Muscle of back (tissue), 13 donors: ENCODE measurements around the gene NXN. TPM values are rescaled to one million over a fixed set of nuclear protein-coding genes. Genes with fewer than 3 reads are reported as not detected.

Experiments used
- DNase-seq, 3 donors: peaks; one replicate each; pipeline versions ENCODE4 v3.0.0 to v3.0.0-alpha.2; 2013
- long read RNA-seq, 9 donors: transcript quantifications; one replicate each; lab custom pipeline, GENCODE V29; 2026
- polyA plus RNA-seq, 10 donors: library from polyadenylated mRNA; unstranded; fragments of 120-200 nt; gene quantifications; one replicate each; pipeline ENCODE4 v1.2.1, GENCODE V29; 2013; ENCODE audit not compliant: insufficient read length in 10 of 10

The NXN gene
- polyA plus RNA-seq: 10 to 100 TPM; 43.5 to 70.1 (median 53.4) TPM
- long read RNA-seq, donor 1, transcript NXN-201 (8 exons, 3,036 nt): major isoform, 14 of 18 reads
- long read RNA-seq, donor 1, partial matches to known transcripts: 0 of 18 reads
- long read RNA-seq, donor 1, other reads (novel, unspliced or antisense): 0 of 18 reads
- long read RNA-seq, donor 2, transcript NXN-201 (8 exons, 3,036 nt): major isoform, 10 of 12 reads
- long read RNA-seq, donor 2, partial matches to known transcripts: 0 of 12 reads
- long read RNA-seq, donor 2, other reads (novel, unspliced or antisense): 0 of 12 reads
- long read RNA-seq, donor 3: 0 reads
- long read RNA-seq, donor 4, transcript NXN-201 (8 exons, 3,036 nt): major isoform, 12 of 13 reads
- long read RNA-seq, donor 4, partial matches to known transcripts: 0 of 13 reads
- long read RNA-seq, donor 4, other reads (novel, unspliced or antisense): 0 of 13 reads
- long read RNA-seq, donor 5, transcript NXN-201 (8 exons, 3,036 nt): major isoform, 12 of 16 reads
- long read RNA-seq, donor 5, partial matches to known transcripts: 0 of 16 reads
- long read RNA-seq, donor 5, other reads (novel, unspliced or antisense): 0 of 16 reads
- long read RNA-seq, donor 6, transcript NXN-201 (8 exons, 3,036 nt): major isoform, 15 of 17 reads
- long read RNA-seq, donor 6, partial matches to known transcripts: 0 of 17 reads
- long read RNA-seq, donor 6, other reads (novel, unspliced or antisense): 0 of 17 reads
- long read RNA-seq, donor 7, transcript NXN-201 (8 exons, 3,036 nt): major isoform, 7 of 7 reads
- long read RNA-seq, donor 7, partial matches to known transcripts: 0 of 7 reads
- long read RNA-seq, donor 7, other reads (novel, unspliced or antisense): 0 of 7 reads
- long read RNA-seq, donor 8, transcript NXN-201 (8 exons, 3,036 nt): major isoform, 6 of 7 reads
- long read RNA-seq, donor 8, partial matches to known transcripts: 0 of 7 reads
- long read RNA-seq, donor 8, other reads (novel, unspliced or antisense): 0 of 7 reads
- long read RNA-seq, donor 9, partial matches to known transcripts: 0 of 4 reads
- long read RNA-seq, donor 9, other reads (novel, unspliced or antisense): 0 of 4 reads

DNA sequence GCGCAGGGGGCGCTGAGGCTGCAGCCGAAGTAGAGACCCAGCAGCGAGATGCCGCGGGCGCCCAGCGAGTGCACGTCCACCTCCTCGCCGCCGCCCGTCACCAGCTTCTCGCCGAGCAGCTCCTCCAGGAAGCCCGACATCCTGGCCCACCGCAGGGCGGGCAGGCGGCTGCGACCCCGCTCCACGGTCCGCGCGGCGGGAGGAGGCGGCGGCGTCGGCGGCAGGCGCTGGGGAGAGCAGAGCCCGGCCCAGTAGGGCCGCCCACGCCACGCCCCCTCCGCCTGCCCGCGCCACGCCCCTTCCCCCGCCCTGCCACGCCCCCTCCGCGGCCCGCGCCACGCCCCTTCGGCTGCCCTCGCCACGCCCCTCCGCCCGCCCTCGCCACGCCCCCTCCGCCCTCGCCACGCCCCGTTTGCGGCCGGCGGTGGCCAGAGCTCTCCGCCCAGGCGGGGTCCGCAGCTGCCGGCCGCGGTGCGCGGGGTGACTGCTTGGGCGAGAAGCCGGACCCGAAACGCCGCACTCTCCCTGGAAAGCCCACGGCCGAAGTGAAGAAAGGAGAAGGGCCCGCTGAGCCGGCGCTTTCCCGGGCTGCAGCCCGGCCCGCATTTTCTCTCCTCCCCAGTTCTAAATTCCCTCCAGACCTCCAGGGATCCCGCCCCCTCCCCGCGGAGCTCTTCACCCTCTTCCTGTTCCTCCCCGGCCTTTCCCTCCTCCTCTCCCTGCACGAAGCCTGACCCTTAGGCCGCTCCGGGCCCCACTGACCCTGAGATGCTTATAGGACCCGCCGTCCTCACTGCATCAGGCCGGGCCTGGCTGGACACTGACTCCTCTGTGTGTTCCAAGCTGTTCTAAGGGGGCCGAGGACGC, at the start of gene NXN:
Gene NXN, minus strand, starts transcription at position 238 of the 867 bp plus-strand sequence.
- peak; percentile 79 to 96 (median 87) for DNase-seq

DNA sequence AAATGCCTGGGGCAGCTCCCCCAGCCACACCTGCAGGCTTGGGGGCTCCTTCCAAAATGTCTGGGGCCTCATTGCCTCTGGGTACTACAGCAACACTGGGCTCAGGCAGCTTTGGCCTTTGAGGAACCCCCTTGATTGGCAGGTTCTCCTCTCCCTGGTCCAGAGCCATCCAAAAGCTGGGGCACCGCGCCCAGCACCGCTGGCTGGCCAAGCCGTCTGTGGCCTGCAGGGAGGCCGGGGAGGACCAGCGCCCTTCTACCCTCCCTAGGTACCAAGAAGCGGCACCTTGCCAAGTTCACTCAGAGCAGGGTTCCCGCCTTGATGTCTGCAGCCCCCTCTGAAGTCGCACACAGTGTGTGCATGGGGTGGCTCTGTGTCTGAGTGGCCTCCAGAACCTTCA, 47.5 kb upstream of the NXN start:
- DNase-seq: no peak

DNA sequence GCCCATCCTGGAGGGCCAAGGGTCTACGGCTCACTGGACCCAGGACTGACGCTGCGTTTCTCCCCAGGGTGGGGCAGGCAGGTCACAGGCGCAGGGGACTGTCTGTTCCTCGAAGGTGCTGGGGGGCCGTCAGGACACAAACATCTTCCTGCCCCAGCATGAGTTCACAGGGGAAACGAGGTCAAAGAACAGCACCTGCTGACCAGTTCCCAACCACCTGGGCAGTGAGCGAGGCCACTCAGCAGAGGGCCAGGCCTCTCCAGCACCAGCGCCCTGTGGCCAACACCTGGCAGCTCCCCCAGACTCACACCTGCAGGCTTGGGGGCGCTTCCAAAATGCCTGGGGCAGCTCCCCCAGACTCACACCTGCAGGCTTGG, 47.0 kb upstream of the NXN start:
- DNase-seq: no peak

DNA sequence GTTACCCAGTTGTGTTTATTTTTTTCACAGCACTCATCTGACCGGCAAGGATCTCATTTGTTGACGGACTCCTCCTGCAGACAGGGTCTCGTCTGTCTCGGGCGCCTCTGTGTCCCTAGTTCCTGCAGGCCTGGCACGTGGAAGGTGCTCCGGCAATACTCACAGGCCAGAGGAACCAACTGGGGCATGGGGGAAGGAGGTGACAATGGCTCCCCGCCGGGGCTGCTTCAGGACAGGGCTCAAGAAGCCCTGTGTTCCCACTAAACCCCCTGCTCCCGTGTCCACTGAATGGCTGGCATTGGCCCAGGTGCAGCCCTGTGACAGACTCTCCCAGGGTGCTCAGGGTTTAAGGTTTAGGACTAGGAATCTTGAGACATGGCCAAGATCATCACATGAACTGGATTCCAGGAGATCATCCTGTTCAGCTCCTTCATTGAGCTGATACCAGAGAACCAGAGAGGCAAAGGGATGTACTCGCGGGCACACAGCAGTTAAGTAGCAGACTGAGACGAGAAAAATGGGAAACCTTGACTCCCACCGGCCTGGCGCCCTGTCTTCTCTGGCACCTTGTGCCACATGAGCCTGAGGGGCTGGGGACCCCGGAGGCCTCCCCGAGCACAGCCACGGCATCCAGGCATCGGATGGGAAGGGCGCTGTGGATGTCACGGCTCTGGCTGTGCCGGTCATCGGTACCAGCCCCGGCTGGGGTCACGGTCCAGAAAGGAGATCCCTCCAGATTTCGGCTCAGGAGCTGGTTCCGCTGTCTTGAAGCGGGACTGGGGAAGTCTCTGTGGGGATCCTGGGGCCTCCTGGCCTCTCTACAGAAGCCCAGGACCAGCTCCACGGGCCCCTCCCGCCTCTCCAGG, 46.4 kb upstream of the NXN start:
- DNase-seq: no peak

DNA sequence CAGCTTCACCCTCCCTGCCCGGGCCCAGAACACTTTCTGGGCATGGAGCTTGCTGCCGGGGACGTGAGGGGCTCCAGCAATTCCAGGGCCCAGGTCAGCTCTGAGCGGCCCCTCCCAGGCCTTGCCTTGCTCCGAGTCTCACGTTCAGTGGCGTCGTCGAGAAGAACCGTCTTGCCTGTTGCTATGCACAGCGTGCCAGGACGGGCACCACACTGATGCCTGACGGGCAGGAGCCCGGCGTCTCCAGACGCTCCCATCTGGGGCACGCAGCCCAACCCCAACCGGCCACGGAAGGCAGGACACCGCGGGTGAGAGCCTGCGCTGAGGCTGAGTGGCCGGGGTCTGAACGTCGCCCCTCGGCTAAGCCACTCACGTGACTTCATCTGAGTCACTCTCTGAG, 44.5 kb upstream of the NXN start:
- no peak for DNase-seq

DNA sequence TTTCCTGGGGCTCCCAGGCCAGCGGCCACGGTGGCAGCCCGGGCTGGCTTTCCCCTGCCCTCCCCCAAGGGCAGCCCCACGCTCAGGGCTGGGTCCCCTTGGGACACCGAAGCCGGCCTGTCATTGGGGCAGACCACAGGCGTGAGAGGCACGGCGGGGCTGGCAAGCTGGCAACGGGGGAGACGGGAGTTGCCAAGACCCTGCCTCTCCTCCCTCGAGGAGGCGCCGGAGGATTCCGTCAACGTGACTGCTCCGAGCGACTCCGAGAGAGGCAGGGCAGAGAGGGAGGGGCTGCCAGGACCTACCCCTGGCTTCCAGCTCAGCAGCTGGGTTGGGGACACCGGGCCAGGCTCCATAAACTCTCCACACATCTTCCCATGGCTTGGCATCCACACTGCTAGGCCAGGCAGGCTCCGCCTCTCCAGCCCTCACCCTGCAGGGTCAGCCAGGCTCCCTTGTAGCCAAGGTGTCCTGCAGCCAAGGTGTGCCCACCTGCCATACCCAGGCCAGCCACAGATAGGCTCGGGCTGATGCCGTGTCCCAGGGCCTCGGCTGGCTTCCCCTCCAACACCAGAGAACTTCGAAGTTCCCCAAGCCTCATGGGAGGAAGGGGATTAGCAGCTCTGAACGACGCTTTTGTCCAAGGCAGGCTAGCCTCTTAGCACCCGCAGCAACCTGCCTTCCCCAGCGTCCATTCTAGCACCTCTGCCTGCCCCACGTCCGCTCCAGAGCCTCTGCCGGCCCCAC, 42.9 kb upstream of the NXN start:
- peak in 1 of 3 donors; percentile 66 for DNase-seq

DNA sequence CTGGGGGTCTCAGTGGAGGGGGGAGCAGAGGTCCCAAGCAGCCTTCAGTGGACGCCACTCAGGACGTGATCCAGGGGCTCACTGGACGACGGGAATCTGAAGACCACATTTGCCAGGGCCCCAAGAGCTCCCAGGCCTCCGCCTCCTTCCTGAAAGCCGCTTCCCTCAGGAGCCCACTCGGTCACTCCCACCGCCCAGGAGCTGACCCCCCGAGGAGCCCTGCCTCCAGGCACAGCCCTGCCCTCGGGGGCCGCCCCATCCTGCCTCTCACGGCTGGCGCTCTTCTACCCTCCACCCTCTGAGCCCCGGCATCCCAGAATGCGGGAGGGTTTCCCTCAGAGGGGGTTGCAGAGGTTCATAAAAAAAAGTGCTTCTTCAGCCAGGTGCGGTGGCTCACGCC, 41.6 kb upstream of the NXN start:
- DNase-seq: no peak

DNA sequence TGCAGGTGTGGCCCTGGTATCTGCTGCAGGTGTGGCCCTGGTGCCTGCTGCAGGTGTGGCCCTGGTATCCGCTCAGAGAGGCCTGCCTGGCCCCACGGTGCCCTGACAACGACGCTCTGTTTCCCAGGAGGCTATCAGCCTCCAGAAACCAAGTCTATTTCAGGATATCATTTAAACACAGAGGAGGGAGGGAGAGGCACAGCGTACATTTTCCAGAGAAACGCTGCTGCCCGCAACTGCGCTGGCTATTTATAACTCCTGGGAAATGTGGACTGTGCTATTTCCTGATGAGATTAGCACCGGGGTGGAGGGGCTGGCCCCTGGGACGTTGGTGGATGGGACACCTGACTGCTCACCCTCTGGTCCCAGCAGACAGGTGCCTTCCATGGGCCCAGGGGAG, 39.9 kb upstream of the NXN start:
- DNase-seq: no peak

DNA sequence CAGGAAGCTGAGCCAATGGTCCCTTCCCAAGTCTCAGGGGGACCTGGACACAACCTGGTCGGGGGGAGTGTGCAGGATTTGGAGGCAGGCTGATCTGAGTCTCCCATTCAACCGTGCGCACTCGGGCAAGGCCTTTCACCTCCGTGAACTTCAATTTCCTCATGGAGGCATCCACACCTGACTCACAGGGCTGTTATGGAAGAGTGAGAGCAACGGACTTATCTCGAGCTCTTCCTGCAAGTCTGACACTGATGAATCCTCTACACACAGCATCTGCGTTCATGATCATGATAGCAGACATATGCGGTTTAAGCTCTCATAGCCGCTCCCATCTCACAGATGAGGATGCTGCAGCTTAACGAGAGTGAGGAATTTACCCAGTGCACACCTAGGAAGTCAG, 39.0 kb upstream of the NXN start:
- no peak for DNase-seq

DNA sequence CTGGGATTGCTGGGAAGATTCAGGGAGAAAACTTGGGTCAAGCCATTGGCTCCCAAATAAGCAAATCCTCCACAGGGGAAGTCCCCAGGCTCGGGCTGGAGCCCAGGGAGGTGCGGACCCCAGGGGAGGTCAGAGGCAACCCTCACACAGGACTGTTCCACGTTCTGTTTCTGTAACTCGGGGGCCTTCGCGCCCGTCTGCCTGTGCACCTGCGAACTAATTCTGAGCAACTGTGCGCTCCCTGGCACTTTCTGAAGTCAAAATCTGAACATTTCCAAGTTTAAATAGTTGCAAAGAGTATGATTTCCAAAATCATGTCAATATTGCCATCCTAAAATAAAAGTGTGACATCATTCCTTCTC, 34.1 kb upstream of the NXN start:
- DNase-seq: no peak

DNA sequence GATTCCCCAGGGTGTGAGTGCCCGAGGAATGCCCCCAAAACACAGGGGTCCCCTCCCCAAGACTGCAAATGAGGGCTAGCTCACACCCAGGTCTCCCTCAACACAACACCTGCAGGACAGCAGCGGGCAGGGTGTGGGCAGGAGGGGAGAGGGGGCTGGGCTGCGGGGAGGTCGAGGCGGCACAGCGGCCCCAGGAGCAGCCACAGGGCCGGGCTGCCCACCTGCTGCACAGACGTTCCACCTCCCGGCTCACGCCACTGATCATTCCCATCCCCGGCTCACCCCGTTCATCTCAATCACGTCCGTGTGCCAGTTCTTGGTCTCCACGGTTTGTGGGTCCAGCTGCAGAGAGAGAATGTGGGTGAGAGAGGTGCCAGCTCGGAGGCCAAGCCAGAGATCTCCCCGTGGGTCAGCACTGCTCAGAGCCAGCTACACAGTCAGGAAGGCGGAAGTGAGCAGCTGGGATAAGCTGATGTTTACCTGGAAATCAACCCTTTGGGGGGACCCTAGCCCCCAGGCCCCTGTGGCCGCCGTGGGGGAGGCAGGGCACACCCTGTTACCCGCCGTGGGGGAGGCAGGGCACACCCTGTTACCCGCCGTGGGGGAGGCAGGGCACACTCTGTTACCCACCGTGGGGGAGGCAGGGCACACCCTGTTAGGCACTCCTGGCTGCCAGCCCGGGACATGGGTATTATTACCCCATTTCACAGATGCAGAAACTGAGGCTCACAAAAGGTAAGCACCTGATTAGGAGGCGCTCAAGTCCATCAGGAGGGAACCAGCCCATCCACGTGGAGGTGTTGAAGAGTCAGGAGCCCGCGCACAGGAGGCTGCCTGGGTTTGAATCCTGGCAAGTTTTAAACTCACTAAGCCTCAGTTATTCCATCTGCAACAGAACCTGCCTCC, 33.5 kb upstream of the NXN start:
- DNase-seq: no peak

DNA sequence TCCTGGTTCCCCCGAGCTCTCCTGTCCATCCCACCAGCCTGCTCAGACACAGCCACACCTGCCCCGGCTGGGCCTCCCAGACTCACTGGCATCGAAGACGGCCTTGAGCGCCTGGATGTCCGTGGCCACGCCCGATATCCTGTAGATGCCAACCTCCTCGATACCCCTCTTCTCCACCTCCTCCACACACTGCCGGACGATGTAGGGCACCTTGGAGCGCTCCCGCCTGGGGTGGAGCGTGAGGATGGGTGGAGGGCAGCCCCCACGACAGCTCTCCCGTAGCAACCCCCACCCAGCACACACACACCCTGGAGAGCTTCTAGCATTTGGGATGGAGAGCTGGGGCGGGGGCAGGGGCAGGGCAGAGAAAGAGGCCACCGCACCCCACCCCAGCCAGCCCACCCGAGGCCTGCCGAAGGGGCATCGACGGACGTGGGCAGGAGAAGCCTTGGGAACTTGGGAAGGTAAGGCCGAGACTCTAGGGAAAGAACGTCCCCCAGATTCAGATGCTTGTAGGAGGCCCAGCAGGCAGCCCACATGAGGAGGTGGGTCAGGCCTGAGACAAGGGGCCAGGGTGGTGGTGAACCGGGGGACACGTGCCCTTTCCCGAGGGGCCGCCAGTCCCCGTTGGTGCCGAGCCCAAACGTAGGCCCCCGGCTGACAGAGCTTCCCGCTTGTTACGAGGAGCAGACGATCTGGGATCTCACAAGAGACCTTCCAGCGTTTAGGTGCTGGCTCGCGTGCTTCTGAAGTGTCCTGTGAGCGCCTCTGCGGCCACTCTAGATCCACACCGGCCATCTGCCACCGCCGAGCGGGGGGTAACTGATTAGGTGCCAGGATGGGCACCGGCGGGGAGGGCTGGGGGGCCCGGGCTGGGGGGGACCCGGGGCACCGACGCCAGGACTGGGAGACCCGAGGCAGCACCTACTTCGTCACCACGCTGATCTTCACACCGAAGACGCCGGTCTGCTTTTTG, 32.5 kb upstream of the NXN start:
- no peak for DNase-seq

DNA sequence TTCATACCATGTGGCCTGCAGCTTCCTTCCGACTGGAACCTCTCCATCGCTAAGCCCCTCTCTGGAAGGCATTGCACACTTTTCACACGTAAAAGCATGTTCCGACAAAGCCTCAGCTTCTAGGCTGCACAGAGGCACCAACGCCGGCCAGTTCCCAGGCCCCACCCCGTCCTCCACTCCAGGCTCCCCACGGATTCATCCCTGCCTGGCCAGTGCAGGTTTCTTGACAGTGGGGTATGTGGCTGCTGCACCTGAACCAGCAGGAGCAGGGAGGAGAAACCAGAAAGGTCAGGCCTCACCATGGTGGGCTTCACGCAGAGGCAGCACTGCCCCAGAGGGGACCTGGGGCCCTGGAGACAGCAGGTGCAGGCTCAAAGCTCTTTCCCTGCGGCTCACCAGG, 31.6 kb upstream of the NXN start:
- DNase-seq: no peak

DNA sequence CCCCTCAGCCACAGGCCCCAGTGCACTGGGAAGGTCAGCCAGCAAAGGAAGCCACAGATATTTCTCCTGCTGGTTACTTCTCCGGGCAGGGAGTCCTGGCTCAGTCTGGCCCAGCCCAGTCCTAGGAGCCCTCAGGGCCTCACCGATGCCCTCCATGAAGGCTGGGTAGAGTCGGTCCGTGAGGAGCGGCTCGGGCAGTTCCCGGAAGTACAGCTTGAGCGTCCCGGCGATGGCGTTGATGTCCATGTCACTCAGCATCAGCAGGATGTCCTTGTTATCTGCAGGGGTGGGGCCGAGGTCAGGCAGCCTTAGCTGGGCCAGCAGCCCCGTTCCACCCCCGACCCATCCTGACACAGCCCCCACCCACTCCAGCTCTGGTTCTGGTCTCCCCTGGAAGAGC, 31.0 kb upstream of the NXN start:
- no peak for DNase-seq

DNA sequence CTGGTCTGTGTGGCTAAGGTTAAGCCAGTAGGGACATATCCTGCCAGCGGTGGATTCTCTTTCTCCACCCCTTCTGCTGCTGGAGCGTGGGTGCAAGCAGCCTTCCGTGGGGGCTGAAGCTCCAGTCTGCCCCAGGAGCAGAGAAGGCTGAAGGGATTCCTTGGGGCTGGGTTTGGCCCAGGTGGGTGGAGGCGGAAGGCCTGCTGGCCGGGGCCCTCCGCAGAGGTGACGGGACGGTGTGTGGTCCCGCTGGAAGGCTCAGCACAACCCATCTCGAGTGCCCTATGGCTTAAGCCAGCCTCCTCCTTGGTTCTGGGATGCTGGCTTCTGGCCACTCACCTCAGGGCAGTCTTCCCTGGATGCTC, 30.5 kb upstream of the NXN start:
- DNase-seq: no peak

DNA sequence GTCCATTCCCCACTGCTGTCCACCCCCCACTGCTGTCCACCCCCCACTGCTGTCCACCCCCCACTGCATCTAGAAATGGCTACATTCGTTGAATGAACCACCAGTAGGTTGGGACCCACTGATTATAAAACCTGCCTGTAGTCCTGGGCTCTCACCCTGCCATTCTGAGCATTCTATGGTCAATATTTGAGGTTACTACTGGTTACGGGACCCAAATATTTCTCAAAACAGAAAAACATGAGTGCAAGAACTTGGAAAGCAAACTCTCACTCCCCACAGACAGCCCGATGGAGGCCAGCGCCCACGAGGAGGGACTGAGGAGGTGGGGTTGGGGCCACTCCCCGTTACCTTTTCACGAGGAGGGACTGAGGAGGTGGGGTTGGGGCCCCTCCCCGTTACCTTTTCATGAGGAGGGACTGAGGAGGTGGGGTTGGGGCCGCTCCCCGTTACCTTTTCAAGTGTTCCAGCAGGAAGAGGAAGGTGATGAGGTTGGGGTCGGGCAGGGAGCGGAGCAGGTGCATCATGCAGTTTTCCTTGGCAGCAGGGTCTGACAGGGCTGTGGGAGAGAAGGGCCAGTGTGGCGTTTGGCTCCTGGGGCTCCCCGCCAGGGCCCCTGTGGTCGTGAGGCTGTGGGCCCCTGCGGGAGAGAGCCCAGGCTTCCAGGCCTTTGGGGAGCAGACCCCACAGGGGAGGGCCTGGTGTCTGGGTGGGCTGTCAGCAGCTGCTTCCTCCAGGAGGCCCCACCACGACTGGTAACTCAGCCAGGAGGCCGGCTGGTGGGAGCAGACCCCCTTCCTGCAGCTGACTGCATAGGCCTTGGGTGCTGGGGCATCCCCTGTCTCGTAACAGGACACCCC, 29.9 kb upstream of the NXN start:
- DNase-seq: no peak
